Measurements from ENCODE around the gene C12orf76. TPM values are rescaled to one million over a fixed set of nuclear protein-coding genes. Genes with fewer than 3 reads are reported as not detected.
A peak's percentile ranks its signal among the peaks of the same experiment; 100 is the strongest.

The C12orf76 gene
- total and polyA plus RNA-seq, 4 donors = 15.4 to 30.5 (median 23.9) TPM

DNA sequence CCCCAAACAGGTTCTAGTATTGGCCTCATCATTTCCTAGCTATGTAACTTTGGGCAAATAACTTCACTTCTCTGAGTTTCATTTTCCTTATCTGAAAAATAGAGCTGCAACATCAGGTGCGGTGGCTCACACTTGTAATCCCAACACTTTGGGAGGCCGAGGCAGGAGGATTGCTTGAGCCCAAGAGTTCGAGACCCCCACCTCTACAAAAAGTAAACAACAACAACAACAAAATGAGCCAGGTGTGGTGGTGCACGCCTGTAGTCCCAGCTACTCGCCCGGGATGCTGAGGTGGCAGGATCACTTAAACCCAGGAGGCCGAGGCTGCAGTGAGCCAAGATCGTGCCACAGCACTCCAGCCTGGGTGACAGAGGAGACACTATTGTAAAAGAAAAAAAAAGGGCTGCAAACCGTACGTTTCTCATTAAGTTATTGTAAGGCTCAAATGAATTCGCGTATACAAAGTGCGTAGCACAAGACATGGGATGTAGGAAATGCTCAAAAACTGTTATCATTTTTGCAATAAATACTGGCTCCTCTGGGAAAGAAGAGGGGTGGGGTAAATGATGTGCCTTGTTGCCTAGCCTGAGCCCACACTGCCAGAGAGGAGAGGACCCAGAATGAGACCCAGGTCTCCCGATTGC is 903 bp downstream of the C12orf76 start:
- Histone ChIP-seq H3K27ac (ENCODE audit: low read depth in 1 of 2, low read length in 1 of 2) (peak overlapping the region in 1 of 2 donors; percentile 94), H3K9me3 (ENCODE audit: control insufficient read depth in 4 of 4, insufficient read depth in 3 of 4, low read length in 3 of 4) (no peaks in the 10 kb centered on the region), H3K4me1 (ENCODE audit: control insufficient read depth in 5 of 5, insufficient read depth in 5 of 5, low read length in 5 of 5) (peaks cover 2 to 15% (median 9%) of the 10 kb centered on the region in 5 donors), H3K27me3 (ENCODE audit: control insufficient read depth in 3 of 3, insufficient read depth in 3 of 3, low read length in 2 of 3) (no peaks in the 10 kb centered on the region), H3K9ac (ENCODE audit: insufficient read depth in 1 of 2, low read length in 2 of 2) (peak overlapping the region in 1 of 2 donors; percentile 50), H3K36me3 (ENCODE audit: control insufficient read depth in 4 of 4, insufficient read depth in 4 of 4, low read length in 4 of 4) (peaks cover 0 to 9% (median 2%) of the 10 kb centered on the region in 4 donors), H3K4me3 (peak overlapping the region; percentile 98)
- TF ChIP-seq, protein P1, sequence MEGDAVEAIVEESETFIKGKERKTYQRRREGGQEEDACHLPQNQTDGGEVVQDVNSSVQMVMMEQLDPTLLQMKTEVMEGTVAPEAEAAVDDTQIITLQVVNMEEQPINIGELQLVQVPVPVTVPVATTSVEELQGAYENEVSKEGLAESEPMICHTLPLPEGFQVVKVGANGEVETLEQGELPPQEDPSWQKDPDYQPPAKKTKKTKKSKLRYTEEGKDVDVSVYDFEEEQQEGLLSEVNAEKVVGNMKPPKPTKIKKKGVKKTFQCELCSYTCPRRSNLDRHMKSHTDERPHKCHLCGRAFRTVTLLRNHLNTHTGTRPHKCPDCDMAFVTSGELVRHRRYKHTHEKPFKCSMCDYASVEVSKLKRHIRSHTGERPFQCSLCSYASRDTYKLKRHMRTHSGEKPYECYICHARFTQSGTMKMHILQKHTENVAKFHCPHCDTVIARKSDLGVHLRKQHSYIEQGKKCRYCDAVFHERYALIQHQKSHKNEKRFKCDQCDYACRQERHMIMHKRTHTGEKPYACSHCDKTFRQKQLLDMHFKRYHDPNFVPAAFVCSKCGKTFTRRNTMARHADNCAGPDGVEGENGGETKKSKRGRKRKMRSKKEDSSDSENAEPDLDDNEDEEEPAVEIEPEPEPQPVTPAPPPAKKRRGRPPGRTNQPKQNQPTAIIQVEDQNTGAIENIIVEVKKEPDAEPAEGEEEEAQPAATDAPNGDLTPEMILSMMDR (IDR thresholded peaks at IDR 0.05; ENCODE audit: control extremely low read depth, extremely low read depth) = no peak
- DNase-seq (no peak), ATAC-seq (ENCODE audit: insufficient read depth, low FRiP score) (no peak)
- WGBS, 2 donors = 69 to 79% methylated on average over 14 of the region's 14 CpGs

DNA sequence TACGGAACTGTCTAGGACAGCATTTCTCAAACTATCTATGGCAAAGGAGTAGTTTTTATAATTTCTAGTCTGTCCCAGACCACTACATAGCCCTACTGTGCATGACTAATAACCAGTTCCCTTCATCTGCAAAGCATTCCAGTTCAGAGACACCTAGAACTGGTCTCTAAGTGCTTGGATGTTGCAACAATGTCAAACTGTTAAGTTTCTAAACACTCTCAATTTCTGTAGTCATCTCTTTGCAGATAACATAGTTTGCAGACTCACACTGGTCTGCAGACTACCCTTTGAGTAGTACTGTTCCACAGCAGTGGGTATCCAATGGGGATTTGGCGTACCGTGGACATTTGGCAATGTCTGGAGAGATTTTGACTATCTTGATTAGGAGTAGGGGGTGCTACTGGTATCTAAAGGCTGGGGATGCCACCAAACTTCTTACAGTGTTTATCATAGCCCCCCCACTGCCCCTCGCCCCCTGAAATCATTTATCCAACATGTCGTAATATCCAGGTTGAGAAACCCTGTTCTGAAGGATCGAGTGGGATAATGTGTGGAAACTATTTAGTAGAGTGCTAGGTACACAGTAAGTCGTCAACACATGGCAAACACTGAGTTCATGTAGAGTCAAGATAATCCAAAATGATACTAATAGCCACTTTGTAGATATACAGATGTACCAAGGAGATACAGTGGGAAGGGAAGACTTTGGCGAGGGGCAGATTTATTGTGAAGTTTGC is 1.7 kb downstream of the C12orf76 start:
- H3K9ac ChIP-seq (ENCODE audit: insufficient read depth in 1 of 2, low read length in 2 of 2) = no peak overlapping the region
- H3K27me3 ChIP-seq (ENCODE audit: control insufficient read depth in 3 of 3, insufficient read depth in 3 of 3, low read length in 2 of 3) = no peaks in the 10 kb centered on the region
- peaks cover 2 to 15% (median 10%) of the 10 kb centered on the region in 5 donors for H3K4me1 ChIP-seq (ENCODE audit: control insufficient read depth in 5 of 5, insufficient read depth in 5 of 5, low read length in 5 of 5)
- no peak overlapping the region for H3K4me3 ChIP-seq
- WGBS, 2 donors = 71 to 72% methylated on average over 8 of the region's 8 CpGs
- DNase-seq = no peak
- peak overlapping the region in 1 of 2 donors; percentile 66 for H3K27ac ChIP-seq (ENCODE audit: low read depth in 1 of 2, low read length in 1 of 2)
- H3K36me3 ChIP-seq (ENCODE audit: control insufficient read depth in 4 of 4, insufficient read depth in 4 of 4, low read length in 4 of 4) = peaks cover 0 to 13% (median 2%) of the 10 kb centered on the region in 4 donors
- H3K9me3 ChIP-seq (ENCODE audit: control insufficient read depth in 4 of 4, insufficient read depth in 3 of 4, low read length in 3 of 4) = no peaks in the 10 kb centered on the region
- TF ChIP-seq, protein P1 (IDR thresholded peaks at IDR 0.05; ENCODE audit: control extremely low read depth, extremely low read depth) = no peak
- ATAC-seq (ENCODE audit: insufficient read depth, low FRiP score) = no peak

DNA sequence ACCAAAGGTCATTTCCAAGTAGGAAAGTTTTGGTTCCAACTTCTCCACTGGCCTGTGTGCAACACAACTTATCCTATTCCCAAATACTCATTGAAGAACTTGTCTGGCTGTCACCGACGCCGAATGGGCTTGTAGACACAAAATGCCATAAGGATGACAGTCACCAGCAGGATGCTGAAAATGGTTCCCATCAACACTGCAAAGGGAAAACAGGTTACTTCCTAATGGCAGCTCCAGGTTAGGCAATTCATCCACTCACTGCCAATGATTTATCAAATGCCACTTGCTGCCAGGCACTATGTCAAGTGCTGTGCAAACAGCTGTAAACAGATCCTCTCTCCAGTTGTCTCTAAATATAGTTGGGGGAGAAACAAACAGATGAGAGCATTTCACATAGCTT is 6.1 kb downstream of the C12orf76 start:
- no peak for ATAC-seq (ENCODE audit: insufficient read depth, low FRiP score)
- TF ChIP-seq, protein P1 (IDR thresholded peaks at IDR 0.05; ENCODE audit: control extremely low read depth, extremely low read depth) = no peak
- no peak overlapping the region for H3K4me3 ChIP-seq
- peaks cover 7 to 28% (median 9%) of the 10 kb centered on the region in 4 donors for H3K36me3 ChIP-seq (ENCODE audit: control insufficient read depth in 4 of 4, insufficient read depth in 4 of 4, low read length in 4 of 4)
- H3K4me1 ChIP-seq (ENCODE audit: control insufficient read depth in 5 of 5, insufficient read depth in 5 of 5, low read length in 5 of 5) = peaks cover under 1 to 14% (median 3%) of the 10 kb centered on the region in 5 donors
- H3K9me3 ChIP-seq (ENCODE audit: control insufficient read depth in 4 of 4, insufficient read depth in 3 of 4, low read length in 3 of 4) = no peaks in the 10 kb centered on the region
- no peak for DNase-seq
- no peak overlapping the region for H3K27ac ChIP-seq (ENCODE audit: low read depth in 1 of 2, low read length in 1 of 2)
- no peaks in the 10 kb centered on the region for H3K27me3 ChIP-seq (ENCODE audit: control insufficient read depth in 3 of 3, insufficient read depth in 3 of 3, low read length in 2 of 3)
- 76 to 93% methylated on average over 3 of the region's 3 CpGs for WGBS, 2 donors
- no peak overlapping the region for H3K9ac ChIP-seq (ENCODE audit: insufficient read depth in 1 of 2, low read length in 2 of 2)

Data from lung (tissue), 12 donors.